Right atrium auricular region (tissue), 2 donors: ENCODE results near the gene FAM13A. TPM values are rescaled to one million over a fixed set of nuclear protein-coding genes. Genes with fewer than 3 reads are reported as not detected.

ENCODE experiments used
- DNase-seq: peaks from one replicate; pipeline ENCODE4 v3.0.0-alpha.2; 2019; ENCODE audit warnings: low spot score
- H3K27ac ChIP-seq, 2 donors: fragments of 200-600 bp; sonication (generic); 1 replicate in 1 of 2; 2 replicates in 1 of 2; pipeline ENCODE4 v1.5.1; 2016 to 2019
- H3K27me3 ChIP-seq, 2 donors: fragments of 200-600 bp; sonication (generic); one replicate each; pipeline versions ENCODE4 v1.5.1 to v1.6.0; 2017 to 2019
- H3K36me3 ChIP-seq: fragments of 200-600 bp; sonication (generic); one replicate; pipeline ENCODE4 v1.5.1; 2016
- H3K4me1 ChIP-seq, 2 donors: fragments of 200-600 bp; sonication (generic); one replicate each; pipeline versions ENCODE4 v1.5.1 to v1.6.0; 2017 to 2019
- H3K4me3 ChIP-seq, 2 donors: fragments of 200-600 bp; sonication (generic); 1 replicate in 1 of 2; 2 replicates in 1 of 2; pipeline ENCODE4 v1.5.1; 2017 to 2019; ENCODE audit warnings: mild to moderate bottlenecking in 1 of 2, moderate library complexity in 1 of 2
- H3K9me3 ChIP-seq, 2 donors: fragments of 200-600 bp; sonication (generic); one replicate each; pipeline ENCODE4 v1.5.1; 2019
- CTCF ChIP-seq, 2 donors: fragments of 200-600 bp; sonication (generic); IDR thresholded peaks; one replicate each; pipeline ENCODE4 v1.5.1; 2019; ENCODE audit warnings: antibody characterized with exemption in 2 of 2
- total RNA-seq, 2 donors: library from RNA; depleted of rRNA; stranded (reverse); fragments of >200 nt; gene quantifications; one replicate each; pipeline ENCODE4 v1.1.0, GENCODE V29; 2016

FAM13A gene
- total RNA-seq, 2 donors from 2014 or later: 8.1 to 13.6 TPM

GRCh38 chr4:88702782-88703181, 354.2 kb downstream of the FAM13A start:
- no peak for DNase-seq
- H3K36me3 ChIP-seq: peaks cover 19% of the 10 kb centered on the region
- no peak overlapping the region for H3K27ac ChIP-seq
- H3K27me3 ChIP-seq: no peaks in the 10 kb centered on the region
- H3K9me3 ChIP-seq: no peaks in the 10 kb centered on the region
- H3K4me1 ChIP-seq: peaks cover 0 to 12% of the 10 kb centered on the region in 2 donors
- no peak for TF ChIP-seq CTCF (IDR thresholded peaks at IDR 0.05)
- no peak overlapping the region for H3K4me3 ChIP-seq

- peaks cover 10% of the 10 kb centered on the region for H3K36me3 ChIP-seq
These were observed 358.5 kb downstream of the FAM13A start for GRCh38 chr4:88698519-88698918.

GRCh38 chr4:88697588-88698329, 359.2 kb downstream of the FAM13A start, which contains the start of gene NAP1L5:
Gene NAP1L5 (minus strand): TSS chr4:88697829. CDS start chr4:88697754, 75 bp downstream.
- Histone ChIP-seq H3K9me3 (no peaks in the 10 kb centered on the region), H3K4me1 (no peaks in the 10 kb centered on the region), H3K4me3 (peak within 1 kb of the TSS; percentile 52 to 60), H3K27me3 (no peaks in the 10 kb centered on the region), H3K27ac (peak within 1 kb of the TSS; percentile 81), H3K36me3 (peaks cover 10% of the 10 kb centered on the region)
- no peak for TF ChIP-seq CTCF (IDR thresholded peaks at IDR 0.05)
- DNase-seq: peak; percentile 81

More at GRCh38 chr4:88698519-88698918, 358.5 kb downstream of the FAM13A start:
- TF ChIP-seq CTCF (IDR thresholded peaks at IDR 0.05): no peak
- no peaks in the 10 kb centered on the region for H3K27me3 ChIP-seq
- H3K27ac ChIP-seq: peak overlapping the region; percentile 81
- H3K4me3 ChIP-seq: no peak overlapping the region
- no peaks in the 10 kb centered on the region for H3K9me3 ChIP-seq
- no peak for DNase-seq
- no peaks in the 10 kb centered on the region for H3K4me1 ChIP-seq

GRCh38 chr4:88697141-88697540, 359.8 kb downstream of the FAM13A start:
- no peaks in the 10 kb centered on the region for H3K4me1 ChIP-seq
- H3K27me3 ChIP-seq: no peaks in the 10 kb centered on the region
- no peak for TF ChIP-seq CTCF (IDR thresholded peaks at IDR 0.05)
- H3K27ac ChIP-seq: peak overlapping the region; percentile 81
- no peak for DNase-seq
- H3K36me3 ChIP-seq: peaks cover 10% of the 10 kb centered on the region
- H3K9me3 ChIP-seq: no peaks in the 10 kb centered on the region
- peak overlapping the region; percentile 52 to 60 for H3K4me3 ChIP-seq

DNA sequence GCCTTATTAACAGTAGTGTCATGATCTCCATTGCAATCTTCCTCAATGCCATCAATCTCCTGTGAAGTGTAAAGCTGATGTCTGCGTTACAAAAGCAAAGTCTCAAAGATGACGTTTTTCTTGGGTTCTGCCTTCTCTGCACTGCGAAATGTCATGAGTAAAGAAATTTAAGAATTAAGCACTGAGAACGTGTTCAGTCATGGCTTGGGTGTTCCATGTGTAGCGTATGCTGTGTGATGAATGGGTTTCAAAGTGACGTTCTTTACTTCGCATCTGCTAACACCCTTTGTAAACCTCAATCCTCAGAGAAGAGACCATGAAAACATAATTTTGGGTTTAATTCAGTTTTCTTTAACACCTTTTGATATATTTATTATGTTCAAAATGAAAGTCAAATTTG, 360.4 kb downstream of the FAM13A start:
- H3K4me3 ChIP-seq: peak overlapping the region; percentile 52 to 60
- DNase-seq: no peak
- peak overlapping the region; percentile 81 for H3K27ac ChIP-seq
- H3K4me1 ChIP-seq: no peaks in the 10 kb centered on the region
- no peaks in the 10 kb centered on the region for H3K27me3 ChIP-seq
- H3K9me3 ChIP-seq: no peaks in the 10 kb centered on the region
- H3K36me3 ChIP-seq: peaks cover 10% of the 10 kb centered on the region
- TF ChIP-seq CTCF (IDR thresholded peaks at IDR 0.05): no peak
